Astrocyte (in vitro differentiated cells and primary cell): Measurements from ENCODE around the gene CCDC61.

Experiments
- CTCF ChIP-seq: IDR thresholded peaks from 2 replicates; pipeline ENCODE4 v1.5.1; 2011; ENCODE audit warnings: low read depth, mild to moderate bottlenecking, inconsistent platforms, low read length, moderate library complexity; ENCODE audit not compliant: insufficient read depth
- EZH2 ChIP-seq: IDR thresholded peaks from 2 replicates; pipeline ENCODE4 v1.6.1; 2012; ENCODE audit warnings: mild to moderate bottlenecking, low read length, inconsistent platforms; ENCODE audit not compliant: insufficient read depth

- TF ChIP-seq CTCF (no peak), EZH2 (no peak)
Measured at GRCh38 chr19:45962021-45962420, 33.2 kb upstream of the CCDC61 start.
